Mammary epithelial cell (primary cell): Measurements from ENCODE around the gene CPLX1.

Source experiments
- CTCF ChIP-seq, 2 donors: IDR thresholded peaks in 1 of 2; conservative IDR thresholded peaks in 1 of 2; 2 replicates each; pipeline ENCODE4 v1.5.1; 2011 to 2012; ENCODE audit warnings: inconsistent platforms in 2 of 2, low read length in 2 of 2, mild to moderate bottlenecking in 2 of 2, control low read depth in 1 of 2, low read depth in 1 of 2; ENCODE audit not compliant: insufficient read depth in 1 of 2; ENCODE audit errors: extremely low read depth in 1 of 2
- EZH2 ChIP-seq: IDR thresholded peaks from 2 replicates; pipeline ENCODE4 v1.6.1; 2012; ENCODE audit warnings: low read length, inconsistent platforms, borderline replicate concordance

GRCh38 chr4:803884-804283, 22.0 kb downstream of the CPLX1 start:
- TF ChIP-seq CTCF (conservative IDR thresholded peaks at IDR 0.05 in 1 of 2, IDR thresholded peaks at IDR 0.05 in 1 of 2; ENCODE audit: extremely low read depth in 1 of 2, insufficient read depth in 1 of 2, low read depth in 1 of 2, low read length in 2 of 2) (no peak), EZH2 (no peak)
